ENCODE results near the gene COX19. TPM values are rescaled to one million over a fixed set of nuclear protein-coding genes. Genes with fewer than 3 reads are reported as not detected.
A peak's percentile ranks its signal among the peaks of the same experiment; 100 is the strongest.

COX19 gene
- total and polyA plus RNA-seq, 2 donors (not counting 1 experiment from before 2014, with no cell fraction given) = 14.7 to 38.3 TPM

DNA sequence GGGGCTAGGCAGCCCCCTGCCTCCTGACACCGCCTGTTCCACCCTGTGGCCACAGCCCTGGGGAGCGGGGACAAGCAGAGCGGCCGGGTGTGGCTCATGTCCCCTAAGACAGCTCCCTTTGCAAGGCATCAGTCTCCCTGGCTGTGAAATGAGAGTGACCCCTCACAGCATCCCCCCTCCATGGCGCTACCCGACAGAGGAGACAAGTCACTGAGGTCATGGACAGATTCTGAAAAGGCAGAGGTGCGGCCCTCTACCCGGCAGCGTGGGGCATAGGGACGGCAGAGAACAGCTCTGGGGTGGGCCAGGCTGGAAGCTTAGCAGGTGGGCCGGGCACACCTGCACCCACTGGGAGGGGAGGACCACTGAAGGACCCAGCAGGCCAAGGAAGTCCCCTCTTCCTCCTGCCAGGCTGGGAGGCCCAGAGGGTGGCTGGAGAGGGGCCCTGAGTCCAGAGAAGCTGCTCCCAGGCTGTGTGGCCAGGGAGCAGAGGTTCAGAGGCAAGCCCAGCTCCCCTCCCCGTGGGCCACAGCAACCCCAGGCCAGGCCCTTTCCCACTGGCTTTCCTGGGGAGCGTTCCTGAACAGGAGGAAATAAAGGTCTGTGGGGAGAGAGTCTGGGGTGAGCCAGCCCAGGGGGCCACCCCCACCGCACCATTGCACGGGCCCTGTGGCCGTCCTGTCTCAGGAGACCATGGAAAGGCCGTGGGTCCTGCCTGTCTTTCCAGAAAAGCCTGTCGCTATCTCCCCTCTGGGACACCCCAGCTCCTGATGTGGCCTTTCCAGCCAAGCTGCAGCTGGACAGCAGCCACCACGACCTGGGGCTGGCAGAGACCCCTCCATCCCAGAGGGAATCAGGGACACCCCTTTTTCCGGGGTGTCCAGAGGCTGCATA, 22.6 kb downstream of the COX19 start:
- peaks cover 25% of the 10 kb centered on the region for H3K4me1 Mint-ChIP-seq
- ChIA-PET CTCF (interaction anchor here (1.1 to 1.8 kb wide), 4 partner anchors 20 to 224 kb away, joined by 4 to 5 read pairs (median 4); no protein-coding TSS in a partner anchor), POLR2A (no interaction called here)
- H3K27me3 Mint-ChIP-seq = no peaks in the 10 kb centered on the region
- H3K4me1 ChIP-seq (ENCODE audit: control insufficient read depth in 2 of 2, insufficient read depth in 2 of 2, low read length in 2 of 2) = peaks cover 7 to 41% of the 10 kb centered on the region in 2 donors
- peaks cover 0 to 7% (median 0%) of the 10 kb centered on the region in 3 donors for H3K9me3 ChIP-seq (ENCODE audit: control extremely low read depth in 1 of 3, control insufficient read depth in 2 of 3, insufficient read depth in 1 of 3, low read length in 2 of 3)
- H3K27me3 ChIP-seq (replicated peaks in 1 of 4; ENCODE audit: control extremely low read depth in 1 of 4, control insufficient read depth in 3 of 4, insufficient read depth in 4 of 4, low read length in 3 of 4) = peaks cover 0 to 21% (median 5%) of the 10 kb centered on the region in 4 experiments
- intact Hi-C loops (cut with micrococcal nuclease) = no loop called here
- no peaks in the 10 kb centered on the region for H3K79me2 ChIP-seq (ENCODE audit: control insufficient read depth, insufficient read depth, low read length)
- DNase-seq (no peak), ATAC-seq (ENCODE audit: low read depth) (no peak)
- peak overlapping the region; percentile 87 for H3K4me2 ChIP-seq (replicated peaks; ENCODE audit: low read depth, low read length, poor library complexity, severe bottlenecking)
- 92% methylated on average over 20 of the region's 20 CpGs for WGBS (ENCODE audit: insufficient coverage)
- no peaks in the 10 kb centered on the region for H4K20me1 ChIP-seq (ENCODE audit: control insufficient read depth, insufficient read depth, low read length, poor library complexity, severe bottlenecking)
- H3K9me3 Mint-ChIP-seq (ENCODE audit: insufficient read depth) = no peaks in the 10 kb centered on the region
- H3K36me3 ChIP-seq (replicated peaks in 1 of 2; ENCODE audit: control extremely low read depth in 1 of 2, control insufficient read depth in 1 of 2, extremely low read depth in 1 of 2, insufficient read depth in 2 of 2, low read length in 1 of 2) = no peaks in the 10 kb centered on the region
- no peak overlapping the region for H3K27ac ChIP-seq (ENCODE audit: low read length in 2 of 2)
- H3K4me3 ChIP-seq (ENCODE audit: control extremely low read depth in 1 of 5, extremely low read depth in 1 of 5, insufficient read depth in 1 of 5, low read depth in 2 of 5, low read length in 4 of 5) = no peak overlapping the region
- H3K9ac ChIP-seq (ENCODE audit: low read length) = no peak overlapping the region
- no peak overlapping the region for H2AFZ ChIP-seq (ENCODE audit: insufficient read depth, low read depth, low read length, poor library complexity, severe bottlenecking)
- H3K4me3 Mint-ChIP-seq = peak overlapping the region; percentile 68
- H3K27ac Mint-ChIP-seq = peak overlapping the region; percentile 26
- TF ChIP-seq EZH2 (IDR thresholded peaks at IDR 0.05; ENCODE audit: borderline replicate concordance, insufficient read depth, low read depth, low read length, poor library complexity, severe bottlenecking) = no peak
- TF ChIP-seq, protein P1, sequence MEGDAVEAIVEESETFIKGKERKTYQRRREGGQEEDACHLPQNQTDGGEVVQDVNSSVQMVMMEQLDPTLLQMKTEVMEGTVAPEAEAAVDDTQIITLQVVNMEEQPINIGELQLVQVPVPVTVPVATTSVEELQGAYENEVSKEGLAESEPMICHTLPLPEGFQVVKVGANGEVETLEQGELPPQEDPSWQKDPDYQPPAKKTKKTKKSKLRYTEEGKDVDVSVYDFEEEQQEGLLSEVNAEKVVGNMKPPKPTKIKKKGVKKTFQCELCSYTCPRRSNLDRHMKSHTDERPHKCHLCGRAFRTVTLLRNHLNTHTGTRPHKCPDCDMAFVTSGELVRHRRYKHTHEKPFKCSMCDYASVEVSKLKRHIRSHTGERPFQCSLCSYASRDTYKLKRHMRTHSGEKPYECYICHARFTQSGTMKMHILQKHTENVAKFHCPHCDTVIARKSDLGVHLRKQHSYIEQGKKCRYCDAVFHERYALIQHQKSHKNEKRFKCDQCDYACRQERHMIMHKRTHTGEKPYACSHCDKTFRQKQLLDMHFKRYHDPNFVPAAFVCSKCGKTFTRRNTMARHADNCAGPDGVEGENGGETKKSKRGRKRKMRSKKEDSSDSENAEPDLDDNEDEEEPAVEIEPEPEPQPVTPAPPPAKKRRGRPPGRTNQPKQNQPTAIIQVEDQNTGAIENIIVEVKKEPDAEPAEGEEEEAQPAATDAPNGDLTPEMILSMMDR (IDR thresholded peaks at IDR 0.05) = no peak

Data from B cell (primary cell).